ENCODE measurements around the gene RAP1GAP2. TPM values are rescaled to one million over a fixed set of nuclear protein-coding genes. Genes with fewer than 3 reads are reported as not detected.
"Not testable (repeated sequence)": the region's sequence is repeated elsewhere in the genome, so short reads cannot be mapped to it uniquely, and the experiment has no call there.

RAP1GAP2 gene
- total and polyA plus RNA-seq, 9 donors, result 1.2 to 3.5 (median 2.0) TPM

- no peaks in the 10 kb centered on the region for H3K9me3 ChIP-seq (replicated peaks; ENCODE audit: control insufficient read depth, low read depth, low read length)
- H3K27me3 ChIP-seq (ENCODE audit: control insufficient read depth, insufficient read depth, low read length), result peaks cover 2% of the 10 kb centered on the region
These were observed 80.2 kb downstream of the RAP1GAP2 start for GRCh38 chr17:2876467-2876866.

GRCh38 chr17:2878751-2879254, 82.6 kb downstream of the RAP1GAP2 start:
- DNase-seq, result no peak
- Histone ChIP-seq H3K4me1 (ENCODE audit: control insufficient read depth, insufficient read depth, low read length) (no peaks in the 10 kb centered on the region), H3K27ac (ENCODE audit: low read length) (no peak overlapping the region), H3K27me3 (ENCODE audit: control insufficient read depth, insufficient read depth, low read length) (peaks cover 5% of the 10 kb centered on the region), H3K4me3 (ENCODE audit: low read length) (no peak overlapping the region), H3K9me3 (replicated peaks; ENCODE audit: control insufficient read depth, low read depth, low read length) (no peaks in the 10 kb centered on the region), H3K36me3 (ENCODE audit: control insufficient read depth, insufficient read depth, low read length) (no peaks in the 10 kb centered on the region)
- 87% methylated on average over 7 of the region's 16 CpGs for WGBS (ENCODE audit: insufficient coverage)

More at GRCh38 chr17:2876467-2876866, 80.2 kb downstream of the RAP1GAP2 start:
- no peak overlapping the region for H3K4me3 ChIP-seq (ENCODE audit: low read length)
- DNase-seq, result no peak
- WGBS (ENCODE audit: insufficient coverage), result 93% methylated on average over 3 of the region's 6 CpGs
- H3K27ac ChIP-seq (ENCODE audit: low read length), result no peak overlapping the region
- H3K36me3 ChIP-seq (ENCODE audit: control insufficient read depth, insufficient read depth, low read length), result no peaks in the 10 kb centered on the region
- no peaks in the 10 kb centered on the region for H3K4me1 ChIP-seq (ENCODE audit: control insufficient read depth, insufficient read depth, low read length)

- H3K4me1 ChIP-seq (ENCODE audit: control insufficient read depth, insufficient read depth, low read length), result no peaks in the 10 kb centered on the region
- H3K9me3 ChIP-seq (replicated peaks; ENCODE audit: control insufficient read depth, low read depth, low read length), result no peaks in the 10 kb centered on the region
- peaks cover 3% of the 10 kb centered on the region for H3K27me3 ChIP-seq (ENCODE audit: control insufficient read depth, insufficient read depth, low read length)
- 70% methylated on average over 5 of the region's 8 CpGs for WGBS (ENCODE audit: insufficient coverage)
- no peak overlapping the region for H3K27ac ChIP-seq (ENCODE audit: low read length)
- no peaks in the 10 kb centered on the region for H3K36me3 ChIP-seq (ENCODE audit: control insufficient read depth, insufficient read depth, low read length)
- DNase-seq, result no peak
- no peak overlapping the region for H3K4me3 ChIP-seq (ENCODE audit: low read length)
These were observed 83.8 kb downstream of the RAP1GAP2 start for GRCh38 chr17:2880050-2880449.

- Histone ChIP-seq H3K36me3 (ENCODE audit: control insufficient read depth, insufficient read depth, low read length) (no peaks in the 10 kb centered on the region), H3K27me3 (ENCODE audit: control insufficient read depth, insufficient read depth, low read length) (peaks cover 3% of the 10 kb centered on the region), H3K4me1 (ENCODE audit: control insufficient read depth, insufficient read depth, low read length) (peaks cover 2% of the 10 kb centered on the region), H3K9me3 (replicated peaks; ENCODE audit: control insufficient read depth, low read depth, low read length) (no peaks in the 10 kb centered on the region), H3K27ac (ENCODE audit: low read length) (no peak overlapping the region), H3K4me3 (ENCODE audit: low read length) (no peak overlapping the region)
- 80% methylated on average over 1 of the region's 5 CpGs for WGBS (ENCODE audit: insufficient coverage)
- no peak for DNase-seq
These were observed 85.1 kb downstream of the RAP1GAP2 start for GRCh38 chr17:2881295-2881694.

GRCh38 chr17:2883544-2884213, 87.4 kb downstream of the RAP1GAP2 start:
- no peak for DNase-seq
- whole genome bisulfite sequencing (ENCODE audit: insufficient coverage), result 69% methylated on average over 4 of the region's 10 CpGs
- H3K27ac ChIP-seq (ENCODE audit: low read length), result no peak overlapping the region

GRCh38 chr17:2885733-2886132, 89.5 kb downstream of the RAP1GAP2 start:
- WGBS (ENCODE audit: insufficient coverage), result 43% methylated on average over 5 of the region's 9 CpGs
- DNase-seq, result no peak

More at GRCh38 chr17:2883544-2884213, 87.4 kb downstream of the RAP1GAP2 start:
- Histone ChIP-seq H3K4me1 (ENCODE audit: control insufficient read depth, insufficient read depth, low read length) (peaks cover 2% of the 10 kb centered on the region), H3K27me3 (ENCODE audit: control insufficient read depth, insufficient read depth, low read length) (peaks cover 3% of the 10 kb centered on the region), H3K9me3 (replicated peaks; ENCODE audit: control insufficient read depth, low read depth, low read length) (no peaks in the 10 kb centered on the region), H3K4me3 (ENCODE audit: low read length) (no peak overlapping the region), H3K36me3 (ENCODE audit: control insufficient read depth, insufficient read depth, low read length) (no peaks in the 10 kb centered on the region)

GRCh38 chr17:2888326-2888725, 92.1 kb downstream of the RAP1GAP2 start:
- WGBS (ENCODE audit: insufficient coverage), result 40% methylated on average over 1 of the region's 9 CpGs
- Histone ChIP-seq H3K36me3 (ENCODE audit: control insufficient read depth, insufficient read depth, low read length) (no peaks in the 10 kb centered on the region), H3K4me3 (ENCODE audit: low read length) (no peak overlapping the region), H3K27me3 (ENCODE audit: control insufficient read depth, insufficient read depth, low read length) (no peaks in the 10 kb centered on the region), H3K9me3 (replicated peaks; ENCODE audit: control insufficient read depth, low read depth, low read length) (no peaks in the 10 kb centered on the region), H3K27ac (ENCODE audit: low read length) (no peak overlapping the region), H3K4me1 (ENCODE audit: control insufficient read depth, insufficient read depth, low read length) (peaks cover 2% of the 10 kb centered on the region)
- no peak for DNase-seq

More at GRCh38 chr17:2885733-2886132, 89.5 kb downstream of the RAP1GAP2 start:
- no peak overlapping the region for H3K27ac ChIP-seq (ENCODE audit: low read length)
- peaks cover 3% of the 10 kb centered on the region for H3K27me3 ChIP-seq (ENCODE audit: control insufficient read depth, insufficient read depth, low read length)
- H3K4me3 ChIP-seq (ENCODE audit: low read length), result no peak overlapping the region
- H3K36me3 ChIP-seq (ENCODE audit: control insufficient read depth, insufficient read depth, low read length), result no peaks in the 10 kb centered on the region
- H3K9me3 ChIP-seq (replicated peaks; ENCODE audit: control insufficient read depth, low read depth, low read length), result no peaks in the 10 kb centered on the region
- H3K4me1 ChIP-seq (ENCODE audit: control insufficient read depth, insufficient read depth, low read length), result peaks cover 2% of the 10 kb centered on the region

- Histone ChIP-seq H3K27ac (ENCODE audit: low read length) (no peak overlapping the region), H3K36me3 (ENCODE audit: control insufficient read depth, insufficient read depth, low read length) (no peaks in the 10 kb centered on the region)
- WGBS (ENCODE audit: insufficient coverage), result 54% methylated on average over 8 of the region's 8 CpGs
These were observed 93.0 kb downstream of the RAP1GAP2 start for GRCh38 chr17:2889256-2889655.

GRCh38 chr17:2890778-2891177, 94.5 kb downstream of the RAP1GAP2 start:
- H3K27me3 ChIP-seq (ENCODE audit: control insufficient read depth, insufficient read depth, low read length); DNase-seq: not testable (repeated sequence)

More at GRCh38 chr17:2889256-2889655, 93.0 kb downstream of the RAP1GAP2 start:
- Histone ChIP-seq H3K4me1 (ENCODE audit: control insufficient read depth, insufficient read depth, low read length) (peaks cover 2% of the 10 kb centered on the region), H3K27me3 (ENCODE audit: control insufficient read depth, insufficient read depth, low read length) (no peaks in the 10 kb centered on the region), H3K4me3 (ENCODE audit: low read length) (no peak overlapping the region), H3K9me3 (replicated peaks; ENCODE audit: control insufficient read depth, low read depth, low read length) (no peaks in the 10 kb centered on the region)
- no peak for DNase-seq

GRCh38 chr17:2892305-2892971, 96.2 kb downstream of the RAP1GAP2 start:
- Histone ChIP-seq H3K27me3 (ENCODE audit: control insufficient read depth, insufficient read depth, low read length) (no peaks in the 10 kb centered on the region), H3K27ac (ENCODE audit: low read length) (no peak overlapping the region), H3K9me3 (replicated peaks; ENCODE audit: control insufficient read depth, low read depth, low read length) (no peaks in the 10 kb centered on the region), H3K36me3 (ENCODE audit: control insufficient read depth, insufficient read depth, low read length) (no peaks in the 10 kb centered on the region), H3K4me3 (ENCODE audit: low read length) (no peak overlapping the region), H3K4me1 (ENCODE audit: control insufficient read depth, insufficient read depth, low read length) (no peaks in the 10 kb centered on the region)
- WGBS (ENCODE audit: insufficient coverage), result 64% methylated on average over 5 of the region's 8 CpGs
- DNase-seq, result no peak

More at GRCh38 chr17:2890778-2891177, 94.5 kb downstream of the RAP1GAP2 start:
- H3K4me1 ChIP-seq (ENCODE audit: control insufficient read depth, insufficient read depth, low read length); H3K4me3 ChIP-seq (ENCODE audit: low read length); H3K9me3 ChIP-seq (replicated peaks; ENCODE audit: control insufficient read depth, low read depth, low read length); H3K36me3 ChIP-seq (ENCODE audit: control insufficient read depth, insufficient read depth, low read length); H3K27ac ChIP-seq (ENCODE audit: low read length): not testable (repeated sequence)
- WGBS (ENCODE audit: insufficient coverage), result no CpG with 5 or more reads among the region's 10 CpGs

All from muscle of leg (tissue), 11 donors.